SK-N-SH (cell line): ENCODE measurements around the gene FGF9. TPM values are rescaled to one million over a fixed set of nuclear protein-coding genes. Genes with fewer than 3 reads are reported as not detected.

Source experiments
- CTCF ChIA-PET: fragments of 300-600, 350-600 bp; formaldehyde crosslinking; extraction: SDS; loops from one replicate; lab custom pipeline; 2021; lab: Yijun Ruan, JAX
- POLR2A ChIA-PET: fragments of 350-600 bp; sonication (Branson Sonifier 250); formaldehyde crosslinking; extraction: SDS; loops from one replicate; lab custom pipeline; 2020; ENCODE audit warnings: antibody characterized with exemption, inconsistent platforms; lab: Yijun Ruan, JAX
- DNase-seq: peaks from one replicate; pipeline ENCODE4 v3.0.0; 2012
- H2AFZ ChIP-seq: fragments of 200-600 bp; sonication (generic); 2 replicates; pipeline ENCODE4 v1.8.1; 2016; ENCODE audit warnings: antibody characterized with exemption, mild to moderate bottlenecking, low read depth
- H3F3A ChIP-seq: fragments of 200-600 bp; sonication (generic); replicated peaks from 2 replicates; pipeline ENCODE3; 2016; ENCODE audit warnings: antibody characterized with exemption, mild to moderate bottlenecking; ENCODE audit not compliant: insufficient read depth
- H3K27ac ChIP-seq, 2 experiments: fragments of 200-500 bp in 1 of 2; fragments of 200-600 bp in 1 of 2; sonication (Bioruptor generic) in 1 of 2; sonication (generic), shearing (Covaris generic) in 1 of 2; 2 replicates each; pipeline versions ENCODE4 v1.5.1 to v1.6.1; 2014 to 2016; ENCODE audit warnings: low read depth in 2 of 2, inconsistent platforms in 1 of 2, low read length in 1 of 2, mild to moderate bottlenecking in 1 of 2, mixed read lengths in 1 of 2
- H3K27me3 ChIP-seq: fragments of 200-600 bp; sonication (generic), shearing (Covaris generic); 2 replicates; pipeline ENCODE4 v1.6.1; 2016; ENCODE audit warnings: mixed run types; ENCODE audit not compliant: insufficient read depth
- H3K36me3 ChIP-seq, 2 experiments: fragments of 200-500 bp in 1 of 2; fragments of 200-600 bp in 1 of 2; sonication (Bioruptor generic) in 1 of 2; sonication (generic) in 1 of 2; replicated peaks in 1 of 2; 2 replicates each; pipeline versions ENCODE3 to v1.5.1; 2014 to 2016; ENCODE audit warnings: low read length in 1 of 2, mild to moderate bottlenecking in 1 of 2; ENCODE audit not compliant: insufficient read depth in 2 of 2, control insufficient read depth in 1 of 2
- H3K4me1 ChIP-seq, 2 experiments: fragments of 200-500 bp in 1 of 2; fragments of 200-600 bp in 1 of 2; sonication (Bioruptor generic) in 1 of 2; sonication (generic), shearing (Covaris generic) in 1 of 2; 2 replicates each; pipeline versions ENCODE4 v1.5.1 to v1.6.1; 2014 to 2016; ENCODE audit warnings: low read depth in 1 of 2, low read length in 1 of 2, mixed run types in 1 of 2; ENCODE audit not compliant: insufficient read depth in 2 of 2, control insufficient read depth in 1 of 2
- H3K4me2 ChIP-seq: fragments of 200-600 bp; sonication (generic), shearing (Covaris generic); 2 replicates; pipeline ENCODE4 v1.6.1; 2017; ENCODE audit warnings: mixed run types
- H3K4me3 ChIP-seq, 2 experiments: fragments of 200-500 bp in 1 of 2; fragments of 200-600 bp in 1 of 2; sonication (Bioruptor generic) in 1 of 2; sonication (generic), shearing (Covaris generic) in 1 of 2; 2 replicates each; pipeline versions ENCODE4 v1.5.1 to v1.8.1; 2014 to 2016; ENCODE audit warnings: low read depth in 2 of 2, inconsistent platforms in 1 of 2, low read length in 1 of 2, mild to moderate bottlenecking in 1 of 2, mixed read lengths in 1 of 2, moderate library complexity in 1 of 2
- H3K79me2 ChIP-seq: fragments of 200-600 bp; sonication (generic); 2 replicates; pipeline ENCODE4 v1.8.1; 2017; ENCODE audit warnings: mild to moderate bottlenecking; ENCODE audit not compliant: insufficient read depth
- H3K9ac ChIP-seq: fragments of 200-600 bp; sonication (generic); 2 replicates; pipeline ENCODE4 v1.6.1; 2017; ENCODE audit warnings: mixed run types
- H3K9me2 ChIP-seq: fragments of 200-600 bp; sonication (generic); 2 replicates; pipeline ENCODE4 v1.6.1; 2017; ENCODE audit warnings: mixed run types
- H3K9me3 ChIP-seq: fragments of 200-600 bp; sonication (generic); 2 replicates; pipeline ENCODE4 v1.6.1; 2017; ENCODE audit warnings: mixed run types, mild to moderate bottlenecking, moderate library complexity
- H4K20me1 ChIP-seq: fragments of 200-600 bp; sonication (generic); 2 replicates; pipeline ENCODE4 v1.6.1; 2017; ENCODE audit warnings: mild to moderate bottlenecking, mixed run types; ENCODE audit not compliant: insufficient read depth
- CHD2 ChIP-seq: fragments of 150-350 bp; IDR thresholded peaks from 2 replicates; pipeline ENCODE4 v1.6.1; 2018; ENCODE audit warnings: low read length; ENCODE audit not compliant: partially characterized antibody
- CTCF ChIP-seq: fragments of 200-600 bp; sonication (generic); IDR thresholded peaks from 2 replicates; pipeline ENCODE4 v1.6.1; 2017; ENCODE audit warnings: antibody characterized with exemption, mild to moderate bottlenecking, moderate library complexity
- ELF1 ChIP-seq: IDR thresholded peaks from 2 replicates; pipeline ENCODE4 v1.4.0; 2012
- EP300 ChIP-seq, 2 experiments: IDR thresholded peaks; 2 replicates each; pipeline versions ENCODE4 v1.4.0 to v1.6.1; 2012; ENCODE audit warnings: borderline replicate concordance in 1 of 2, low read depth in 1 of 2, low read length in 1 of 2
- FOSL2 ChIP-seq: IDR thresholded peaks from 2 replicates; pipeline ENCODE4 v1.4.0; 2012; ENCODE audit warnings: low read depth, mild to moderate bottlenecking, moderate library complexity, borderline replicate concordance
- FOXJ3 ChIP-seq: sonication (generic); formaldehyde crosslinking; IDR thresholded peaks from 2 replicates; pipeline ENCODE4 v1.5.1; 2020; ENCODE audit warnings: mild to moderate bottlenecking, missing genetic modification reagents
- FOXM1 ChIP-seq: IDR thresholded peaks from 2 replicates; pipeline ENCODE4 v1.4.0; 2012; ENCODE audit warnings: low read depth, mild to moderate bottlenecking
- GATA2 ChIP-seq: sonication (generic); formaldehyde crosslinking; IDR thresholded peaks from 2 replicates; pipeline ENCODE4 v1.5.0; 2020; ENCODE audit warnings: mild to moderate bottlenecking, missing genetic modification reagents
- JUND ChIP-seq: IDR thresholded peaks from 2 replicates; pipeline ENCODE4 v1.4.0; 2012
- MEF2A ChIP-seq: IDR thresholded peaks from 2 replicates; pipeline ENCODE4 v1.4.0; 2012; ENCODE audit warnings: low read depth, borderline replicate concordance
- NRF1 ChIP-seq: IDR thresholded peaks from 2 replicates; pipeline ENCODE4 v1.6.1; 2012; ENCODE audit warnings: low read depth, mild to moderate bottlenecking, low read length
- PBX3 ChIP-seq: IDR thresholded peaks from 2 replicates; pipeline ENCODE4; 2012
- POLR2AphosphoS5 ChIP-seq: IDR thresholded peaks from 2 replicates; pipeline ENCODE4 v1.6.1; 2012; ENCODE audit warnings: low read depth, low read length
- RAD21 ChIP-seq: IDR thresholded peaks from 2 replicates; pipeline ENCODE4 v1.6.1; 2012; ENCODE audit warnings: mild to moderate bottlenecking, low read length
- RCOR1 ChIP-seq: fragments of 150-350 bp; IDR thresholded peaks from 2 replicates; pipeline ENCODE4 v1.6.1; 2017; ENCODE audit warnings: antibody characterized with exemption, low read length
- SIN3A ChIP-seq: IDR thresholded peaks from 2 replicates; pipeline ENCODE4 v1.6.1; 2012; ENCODE audit warnings: low read depth, mild to moderate bottlenecking, low read length, moderate library complexity, borderline replicate concordance
- TCF12 ChIP-seq: IDR thresholded peaks from 2 replicates; pipeline ENCODE4 v1.4.0; 2012
- TEAD4 ChIP-seq: IDR thresholded peaks from 2 replicates; pipeline ENCODE4 v1.4.0; 2012; ENCODE audit warnings: mild to moderate bottlenecking, borderline replicate concordance; ENCODE audit not compliant: insufficient read depth
- WGBS: methylation state at CpG from one replicate; pipeline ENCODE4 v1.1.6; 2017; ENCODE audit warnings: low lambda C conversion rate; 5-methylcytosine and 5-hydroxymethylcytosine counted together
- polyA plus RNA-seq, 3 experiments: library from polyadenylated mRNA; depleted of rRNA; stranded (reverse); fragments of >200 nt; gene quantifications; 2 replicates each; pipeline ENCODE4 v1.2.3, GENCODE V29; 2012
- TF ChIP-seq, protein P1 (sequence below): IDR thresholded peaks from 2 replicates; pipeline ENCODE4 v1.4.0; 2012; ENCODE audit warnings: low read depth, borderline replicate concordance

FGF9 gene
- polyA plus RNA-seq, 1 of the 3 experiments (the other 2 are of a cell fraction), result not detected

DNA sequence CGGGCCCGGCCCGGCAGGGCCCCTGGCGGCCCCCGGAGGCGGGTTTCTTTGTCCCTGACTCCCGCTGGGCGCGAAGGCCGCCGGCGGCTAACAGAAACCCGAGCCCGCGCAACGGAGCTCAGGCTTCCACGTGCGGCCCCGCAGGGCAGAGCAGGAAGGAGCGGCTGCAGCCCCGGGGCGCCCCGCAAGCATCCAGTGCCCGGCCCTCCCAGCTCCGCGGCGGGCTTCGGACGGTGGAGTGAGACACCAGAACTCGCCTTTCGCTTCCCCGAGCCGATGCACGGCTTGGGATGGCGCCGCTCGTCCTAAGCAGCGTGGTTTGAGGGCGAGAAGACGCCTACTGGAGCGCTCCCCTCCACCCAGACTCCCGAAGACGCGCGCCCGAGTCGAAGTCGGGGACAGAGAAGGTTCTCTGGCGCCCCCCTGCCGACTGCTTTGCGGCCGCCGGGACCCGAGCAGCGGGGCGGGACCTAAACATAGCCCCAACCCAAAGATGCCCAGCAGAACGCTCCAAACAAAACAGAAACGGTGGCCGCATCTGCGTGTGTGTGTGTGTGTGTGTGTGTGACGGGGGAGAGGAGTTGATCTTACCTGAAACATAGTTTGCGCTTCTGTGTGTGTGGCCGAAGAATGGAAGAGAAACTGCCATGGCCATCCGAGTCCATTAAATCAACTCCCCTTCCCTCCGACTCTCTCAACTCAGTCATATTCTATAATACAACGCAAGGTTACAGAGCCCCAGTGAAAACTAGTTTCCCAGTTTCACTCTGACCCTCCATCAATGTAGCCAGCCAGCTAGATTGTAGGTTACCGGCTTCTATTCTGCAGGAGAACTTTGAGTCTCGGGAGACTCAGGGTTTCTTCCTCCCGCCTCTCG, 629 bp upstream of the FGF9 start:
- H3K4me3 ChIP-seq, result peak overlapping the region; percentile 42 to 61
- no peaks in the 10 kb centered on the region for H3K36me3 ChIP-seq
- ChIA-PET POLR2A (no interaction called here), CTCF (interaction anchor here (0.6 to 2.4 kb wide), 5 partner anchors 14 to 841 kb away, joined by 3 to 8 read pairs (median 3); no protein-coding TSS in a partner anchor)
- no peak overlapping the region for H3K27ac ChIP-seq
- H2AFZ ChIP-seq, result peak overlapping the region; percentile 80
- H3K9ac ChIP-seq, result no peak overlapping the region
- peak; percentile 62 for DNase-seq
- no peaks in the 10 kb centered on the region for H3K9me2 ChIP-seq
- H4K20me1 ChIP-seq, result no peaks in the 10 kb centered on the region
- peaks cover 71% of the 10 kb centered on the region for H3K27me3 ChIP-seq
- peaks cover 3 to 8% of the 10 kb centered on the region in 2 experiments; a peak in 3 of 4 replicates for H3K4me1 ChIP-seq
- no peak for TF ChIP-seq JUND
- no peak for TF ChIP-seq PBX3
- TF ChIP-seq CTCF, result peak; percentile 31; the same call in 1 of the 2 replicates
- TF ChIP-seq GATA2 (CRISPR knock-in tag), result no peak
- no peak for TF ChIP-seq TCF12
- no peak for TF ChIP-seq MEF2A
- TF ChIP-seq, all 33 proteins: peak for 1
- Histone ChIP-seq H3K79me2 (no peaks in the 10 kb centered on the region), H3F3A (peaks cover 10% of the 10 kb centered on the region), H3K9me3 (no peaks in the 10 kb centered on the region), H3K4me2 (peak overlapping the region; percentile 81)
- WGBS, result 1% methylated on average over 20 of the region's 70 CpGs

DNA sequence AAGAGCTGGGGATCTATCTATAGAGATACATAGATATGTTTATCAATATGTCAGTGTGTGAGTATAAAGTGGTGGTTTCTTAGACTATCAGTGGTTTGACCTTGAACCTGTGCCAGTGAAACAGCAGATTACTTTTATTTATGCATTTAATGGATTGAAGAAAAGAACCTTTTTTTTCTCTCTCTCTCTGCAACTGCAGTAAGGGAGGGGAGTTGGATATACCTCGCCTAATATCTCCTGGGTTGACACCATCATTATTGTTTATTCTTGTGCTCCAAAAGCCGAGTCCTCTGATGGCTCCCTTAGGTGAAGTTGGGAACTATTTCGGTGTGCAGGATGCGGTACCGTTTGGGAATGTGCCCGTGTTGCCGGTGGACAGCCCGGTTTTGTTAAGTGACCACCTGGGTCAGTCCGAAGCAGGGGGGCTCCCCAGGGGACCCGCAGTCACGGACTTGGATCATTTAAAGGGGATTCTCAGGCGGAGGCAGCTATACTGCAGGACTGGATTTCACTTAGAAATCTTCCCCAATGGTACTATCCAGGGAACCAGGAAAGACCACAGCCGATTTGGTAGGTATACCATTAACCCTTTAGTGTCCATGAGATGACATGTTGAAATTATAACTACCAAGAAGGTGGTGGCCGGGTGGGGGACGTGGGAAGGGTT, 880 bp downstream of the FGF9 start:
- Histone ChIP-seq H3K4me3 (no peak overlapping the region), H3F3A (peaks cover 10% of the 10 kb centered on the region), H3K27ac (no peak overlapping the region), H3K27me3 (peaks cover 86% of the 10 kb centered on the region), H3K9me2 (no peaks in the 10 kb centered on the region), H3K79me2 (no peaks in the 10 kb centered on the region), H3K9ac (no peak overlapping the region), H3K4me1 (peaks cover 3 to 8% of the 10 kb centered on the region in 2 experiments; a peak in 3 of 4 replicates), H3K36me3 (no peaks in the 10 kb centered on the region), H3K4me2 (peak overlapping the region; percentile 81), H4K20me1 (no peaks in the 10 kb centered on the region), H3K9me3 (no peaks in the 10 kb centered on the region), H2AFZ (no peak overlapping the region)
- ChIA-PET POLR2A (no interaction called here), CTCF (interaction anchor here (0.9 to 2.4 kb wide), 3 partner anchors 12 to 778 kb away, joined by 3 to 8 read pairs (median 4); no protein-coding TSS in a partner anchor)
- 2% methylated on average over 15 of the region's 15 CpGs for WGBS
- DNase-seq, result peak; percentile 31
- no peak for TF ChIP-seq RCOR1
- TF ChIP-seq EP300 (IDR thresholded peaks at IDR 0.05; ENCODE audit: borderline replicate concordance in 1 of 2, low read depth in 1 of 2, low read length in 1 of 2), result no peak
- no peak for TF ChIP-seq ELF1
- TF ChIP-seq CTCF, result no peak
- TF ChIP-seq POLR2AphosphoS5, result no peak
- TF ChIP-seq, protein P1, sequence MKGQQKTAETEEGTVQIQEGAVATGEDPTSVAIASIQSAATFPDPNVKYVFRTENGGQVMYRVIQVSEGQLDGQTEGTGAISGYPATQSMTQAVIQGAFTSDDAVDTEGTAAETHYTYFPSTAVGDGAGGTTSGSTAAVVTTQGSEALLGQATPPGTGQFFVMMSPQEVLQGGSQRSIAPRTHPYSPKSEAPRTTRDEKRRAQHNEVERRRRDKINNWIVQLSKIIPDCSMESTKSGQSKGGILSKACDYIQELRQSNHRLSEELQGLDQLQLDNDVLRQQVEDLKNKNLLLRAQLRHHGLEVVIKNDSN, result no peak
- TF ChIP-seq FOXM1, result no peak
- TF ChIP-seq CHD2, result no peak
- no peak for TF ChIP-seq TEAD4
- no peak for TF ChIP-seq NRF1
- no peak for TF ChIP-seq SIN3A
- TF ChIP-seq FOXJ3 (CRISPR knock-in tag), result no peak
- TF ChIP-seq RAD21, result no peak
- no peak for TF ChIP-seq FOSL2
